Stimulated activated CD8-positive, alpha-beta memory T cell treated with anti-CD3 and anti-CD28 coated beads, Interleukin-12 subunit alpha, Interleukin-12 subunit beta, amount 100 ng/mL, for 24 hours (primary cell): ENCODE results near the gene CCDC146.
"Not testable (repeated sequence)": the region's sequence is repeated elsewhere in the genome, so short reads cannot be mapped to it uniquely, and the experiment has no call there.

Experiments used
- DNase-seq: peaks from one replicate; pipeline ENCODE4 v3.0.0-alpha.2; 2020; ENCODE audit errors: extremely low read depth

CCDC146 gene

GRCh38 chr7:77244222-77244934 is 122.0 kb downstream of the CCDC146 start:
- no peak for DNase-seq

- DNase-seq = no peak
These were observed 122.8 kb downstream of the CCDC146 start for GRCh38 chr7:77245015-77245755.

- no peak for DNase-seq
These were observed 123.7 kb downstream of the CCDC146 start for GRCh38 chr7:77246026-77246640.

- DNase-seq = peak; percentile 70
These were observed 124.9 kb downstream of the CCDC146 start for GRCh38 chr7:77247206-77247850.

- no peak for DNase-seq
These were observed 125.7 kb downstream of the CCDC146 start for GRCh38 chr7:77248154-77248553.

- no peak for DNase-seq
These were observed 130.1 kb downstream of the CCDC146 start for GRCh38 chr7:77252506-77252905.

- no peak for DNase-seq
These were observed 130.7 kb downstream of the CCDC146 start for GRCh38 chr7:77253151-77253550.

- no peak for DNase-seq
These were observed 132.0 kb downstream of the CCDC146 start for GRCh38 chr7:77254429-77254828.

GRCh38 chr7:77254915-77255314 is 132.5 kb downstream of the CCDC146 start:
- no peak for DNase-seq

- DNase-seq = no peak
These were observed 135.6 kb downstream of the CCDC146 start for GRCh38 chr7:77258014-77258413.

GRCh38 chr7:77258593-77258992 is 136.2 kb downstream of the CCDC146 start:
- no peak for DNase-seq

- no peak for DNase-seq
These were observed 139.9 kb downstream of the CCDC146 start for GRCh38 chr7:77262316-77262715.

GRCh38 chr7:77265666-77266065 is 143.3 kb downstream of the CCDC146 start:
- no peak for DNase-seq

GRCh38 chr7:77266291-77266794 is 143.9 kb downstream of the CCDC146 start:
- no peak for DNase-seq

- no peak for DNase-seq
These were observed 147.1 kb downstream of the CCDC146 start for GRCh38 chr7:77269360-77270093.

- DNase-seq = no peak
These were observed 147.7 kb downstream of the CCDC146 start for GRCh38 chr7:77270094-77270480.

GRCh38 chr7:77271766-77272165 is 149.4 kb downstream of the CCDC146 start:
- no peak for DNase-seq

- not testable (repeated sequence) for DNase-seq
These were observed 153.2 kb downstream of the CCDC146 start for GRCh38 chr7:77275663-77276062.

GRCh38 chr7:77276120-77276519 is 153.7 kb downstream of the CCDC146 start:
- DNase-seq = no peak

- DNase-seq = no peak
These were observed 159.5 kb downstream of the CCDC146 start for GRCh38 chr7:77281780-77282478.

GRCh38 chr7:77282897-77283296 is 160.5 kb downstream of the CCDC146 start:
- DNase-seq = no peak
